GM23338 (cell line): ENCODE data around the gene RNF20.

Source experiments
- CREB1 ChIP-seq: fragments of 250-450 bp; sonication (Bioruptor Pico); IDR thresholded peaks from 2 replicates; pipeline ENCODE4 v1.5.0; 2020; ENCODE audit warnings: low read depth, mild to moderate bottlenecking, moderate library complexity
- EZH2 ChIP-seq: fragments of 200-600 bp; sonication (generic); IDR thresholded peaks from one replicate; pipeline ENCODE4 v1.8.0; 2017; ENCODE audit warnings: antibody characterized with exemption, mild to moderate bottlenecking, low read depth; ENCODE audit not compliant: unreplicated experiment
- EZH2phosphoT487 ChIP-seq: fragments of 200-600 bp; sonication (generic); IDR thresholded peaks from one replicate; pipeline ENCODE4 v1.8.1; 2018; ENCODE audit warnings: antibody characterized with exemption; ENCODE audit not compliant: unreplicated experiment
- NANOG ChIP-seq: IDR thresholded peaks from 2 replicates; pipeline ENCODE4 v1.6.1; 2016; ENCODE audit warnings: antibody characterized with exemption, borderline replicate concordance
- POLR2AphosphoS5 ChIP-seq: IDR thresholded peaks from 2 replicates; pipeline ENCODE4 v1.6.1; 2016; ENCODE audit warnings: antibody characterized with exemption, low read depth
- STAT1 ChIP-seq: IDR thresholded peaks from one replicate; pipeline ENCODE4 v1.6.1; 2016; ENCODE audit warnings: antibody characterized with exemption; ENCODE audit not compliant: unreplicated experiment
- ZNF114 ChIP-seq: fragments of 250-450 bp; sonication (Bioruptor Pico); IDR thresholded peaks from 2 replicates; pipeline ENCODE4 v1.5.0; 2020; ENCODE audit warnings: mild to moderate bottlenecking, moderate library complexity
- TF ChIP-seq, protein P1 (sequence below), 2 experiments: fragments of 200-600 bp in 1 of 2; sonication (generic) in 1 of 2; conservative IDR thresholded peaks; 2 replicates each; pipeline versions ENCODE4 v1.5.1 to v1.6.1; 2016 to 2017; ENCODE audit warnings: antibody characterized with exemption in 2 of 2, low read depth in 2 of 2, mild to moderate bottlenecking in 2 of 2, moderate library complexity in 1 of 2
- TF ChIP-seq, protein P2 (sequence below): IDR thresholded peaks from one replicate; pipeline ENCODE4 v1.6.1; 2018; ENCODE audit warnings: antibody characterized with exemption; ENCODE audit not compliant: unreplicated experiment
- TF ChIP-seq, protein P3 (sequence below): IDR thresholded peaks from 2 replicates; pipeline ENCODE4 v1.6.1; 2016; ENCODE audit warnings: antibody characterized with exemption
- TF ChIP-seq, protein P4 (sequence below): fragments of 250-450 bp; sonication (Bioruptor Pico); IDR thresholded peaks from 2 replicates; pipeline ENCODE4 v1.5.0; 2020; ENCODE audit warnings: mild to moderate bottlenecking, moderate library complexity

DNA sequence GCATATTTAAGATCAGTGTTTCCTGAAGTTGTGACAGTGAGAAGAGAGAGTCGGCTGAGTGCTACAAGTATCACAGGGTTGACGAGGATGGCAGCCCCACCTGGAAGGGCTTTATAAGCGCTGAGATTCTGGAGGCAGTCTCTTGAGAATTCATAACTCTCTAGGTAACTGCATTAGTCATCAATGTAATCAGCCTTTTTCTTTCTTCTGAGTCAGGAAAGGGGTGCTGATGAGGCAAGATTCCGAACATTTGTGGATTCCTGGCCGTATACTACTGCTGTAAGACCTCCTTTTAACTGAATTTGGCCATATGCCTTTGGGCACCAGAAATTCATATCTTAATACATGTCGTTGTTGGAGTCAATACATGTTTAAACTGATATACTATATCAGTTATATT is 6.6 kb upstream of the RNF20 start:
- TF ChIP-seq, protein P1, sequence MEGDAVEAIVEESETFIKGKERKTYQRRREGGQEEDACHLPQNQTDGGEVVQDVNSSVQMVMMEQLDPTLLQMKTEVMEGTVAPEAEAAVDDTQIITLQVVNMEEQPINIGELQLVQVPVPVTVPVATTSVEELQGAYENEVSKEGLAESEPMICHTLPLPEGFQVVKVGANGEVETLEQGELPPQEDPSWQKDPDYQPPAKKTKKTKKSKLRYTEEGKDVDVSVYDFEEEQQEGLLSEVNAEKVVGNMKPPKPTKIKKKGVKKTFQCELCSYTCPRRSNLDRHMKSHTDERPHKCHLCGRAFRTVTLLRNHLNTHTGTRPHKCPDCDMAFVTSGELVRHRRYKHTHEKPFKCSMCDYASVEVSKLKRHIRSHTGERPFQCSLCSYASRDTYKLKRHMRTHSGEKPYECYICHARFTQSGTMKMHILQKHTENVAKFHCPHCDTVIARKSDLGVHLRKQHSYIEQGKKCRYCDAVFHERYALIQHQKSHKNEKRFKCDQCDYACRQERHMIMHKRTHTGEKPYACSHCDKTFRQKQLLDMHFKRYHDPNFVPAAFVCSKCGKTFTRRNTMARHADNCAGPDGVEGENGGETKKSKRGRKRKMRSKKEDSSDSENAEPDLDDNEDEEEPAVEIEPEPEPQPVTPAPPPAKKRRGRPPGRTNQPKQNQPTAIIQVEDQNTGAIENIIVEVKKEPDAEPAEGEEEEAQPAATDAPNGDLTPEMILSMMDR (conservative IDR thresholded peaks at IDR 0.05; ENCODE audit: low read depth in 2 of 2) = no peak
- TF ChIP-seq, protein P2, sequence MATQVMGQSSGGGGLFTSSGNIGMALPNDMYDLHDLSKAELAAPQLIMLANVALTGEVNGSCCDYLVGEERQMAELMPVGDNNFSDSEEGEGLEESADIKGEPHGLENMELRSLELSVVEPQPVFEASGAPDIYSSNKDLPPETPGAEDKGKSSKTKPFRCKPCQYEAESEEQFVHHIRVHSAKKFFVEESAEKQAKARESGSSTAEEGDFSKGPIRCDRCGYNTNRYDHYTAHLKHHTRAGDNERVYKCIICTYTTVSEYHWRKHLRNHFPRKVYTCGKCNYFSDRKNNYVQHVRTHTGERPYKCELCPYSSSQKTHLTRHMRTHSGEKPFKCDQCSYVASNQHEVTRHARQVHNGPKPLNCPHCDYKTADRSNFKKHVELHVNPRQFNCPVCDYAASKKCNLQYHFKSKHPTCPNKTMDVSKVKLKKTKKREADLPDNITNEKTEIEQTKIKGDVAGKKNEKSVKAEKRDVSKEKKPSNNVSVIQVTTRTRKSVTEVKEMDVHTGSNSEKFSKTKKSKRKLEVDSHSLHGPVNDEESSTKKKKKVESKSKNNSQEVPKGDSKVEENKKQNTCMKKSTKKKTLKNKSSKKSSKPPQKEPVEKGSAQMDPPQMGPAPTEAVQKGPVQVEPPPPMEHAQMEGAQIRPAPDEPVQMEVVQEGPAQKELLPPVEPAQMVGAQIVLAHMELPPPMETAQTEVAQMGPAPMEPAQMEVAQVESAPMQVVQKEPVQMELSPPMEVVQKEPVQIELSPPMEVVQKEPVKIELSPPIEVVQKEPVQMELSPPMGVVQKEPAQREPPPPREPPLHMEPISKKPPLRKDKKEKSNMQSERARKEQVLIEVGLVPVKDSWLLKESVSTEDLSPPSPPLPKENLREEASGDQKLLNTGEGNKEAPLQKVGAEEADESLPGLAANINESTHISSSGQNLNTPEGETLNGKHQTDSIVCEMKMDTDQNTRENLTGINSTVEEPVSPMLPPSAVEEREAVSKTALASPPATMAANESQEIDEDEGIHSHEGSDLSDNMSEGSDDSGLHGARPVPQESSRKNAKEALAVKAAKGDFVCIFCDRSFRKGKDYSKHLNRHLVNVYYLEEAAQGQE = no peak
- TF ChIP-seq EZH2 = no peak
- no peak for TF ChIP-seq EZH2phosphoT487
- no peak for TF ChIP-seq POLR2AphosphoS5
- no peak for TF ChIP-seq ZNF114 (CRISPR knock-in tag)
- TF ChIP-seq, protein P3, sequence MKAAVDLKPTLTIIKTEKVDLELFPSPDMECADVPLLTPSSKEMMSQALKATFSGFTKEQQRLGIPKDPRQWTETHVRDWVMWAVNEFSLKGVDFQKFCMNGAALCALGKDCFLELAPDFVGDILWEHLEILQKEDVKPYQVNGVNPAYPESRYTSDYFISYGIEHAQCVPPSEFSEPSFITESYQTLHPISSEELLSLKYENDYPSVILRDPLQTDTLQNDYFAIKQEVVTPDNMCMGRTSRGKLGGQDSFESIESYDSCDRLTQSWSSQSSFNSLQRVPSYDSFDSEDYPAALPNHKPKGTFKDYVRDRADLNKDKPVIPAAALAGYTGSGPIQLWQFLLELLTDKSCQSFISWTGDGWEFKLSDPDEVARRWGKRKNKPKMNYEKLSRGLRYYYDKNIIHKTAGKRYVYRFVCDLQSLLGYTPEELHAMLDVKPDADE = no peak
- TF ChIP-seq NANOG = no peak
- TF ChIP-seq STAT1 = no peak
- TF ChIP-seq CREB1 (CRISPR knock-in tag) = no peak
- TF ChIP-seq, protein P4, sequence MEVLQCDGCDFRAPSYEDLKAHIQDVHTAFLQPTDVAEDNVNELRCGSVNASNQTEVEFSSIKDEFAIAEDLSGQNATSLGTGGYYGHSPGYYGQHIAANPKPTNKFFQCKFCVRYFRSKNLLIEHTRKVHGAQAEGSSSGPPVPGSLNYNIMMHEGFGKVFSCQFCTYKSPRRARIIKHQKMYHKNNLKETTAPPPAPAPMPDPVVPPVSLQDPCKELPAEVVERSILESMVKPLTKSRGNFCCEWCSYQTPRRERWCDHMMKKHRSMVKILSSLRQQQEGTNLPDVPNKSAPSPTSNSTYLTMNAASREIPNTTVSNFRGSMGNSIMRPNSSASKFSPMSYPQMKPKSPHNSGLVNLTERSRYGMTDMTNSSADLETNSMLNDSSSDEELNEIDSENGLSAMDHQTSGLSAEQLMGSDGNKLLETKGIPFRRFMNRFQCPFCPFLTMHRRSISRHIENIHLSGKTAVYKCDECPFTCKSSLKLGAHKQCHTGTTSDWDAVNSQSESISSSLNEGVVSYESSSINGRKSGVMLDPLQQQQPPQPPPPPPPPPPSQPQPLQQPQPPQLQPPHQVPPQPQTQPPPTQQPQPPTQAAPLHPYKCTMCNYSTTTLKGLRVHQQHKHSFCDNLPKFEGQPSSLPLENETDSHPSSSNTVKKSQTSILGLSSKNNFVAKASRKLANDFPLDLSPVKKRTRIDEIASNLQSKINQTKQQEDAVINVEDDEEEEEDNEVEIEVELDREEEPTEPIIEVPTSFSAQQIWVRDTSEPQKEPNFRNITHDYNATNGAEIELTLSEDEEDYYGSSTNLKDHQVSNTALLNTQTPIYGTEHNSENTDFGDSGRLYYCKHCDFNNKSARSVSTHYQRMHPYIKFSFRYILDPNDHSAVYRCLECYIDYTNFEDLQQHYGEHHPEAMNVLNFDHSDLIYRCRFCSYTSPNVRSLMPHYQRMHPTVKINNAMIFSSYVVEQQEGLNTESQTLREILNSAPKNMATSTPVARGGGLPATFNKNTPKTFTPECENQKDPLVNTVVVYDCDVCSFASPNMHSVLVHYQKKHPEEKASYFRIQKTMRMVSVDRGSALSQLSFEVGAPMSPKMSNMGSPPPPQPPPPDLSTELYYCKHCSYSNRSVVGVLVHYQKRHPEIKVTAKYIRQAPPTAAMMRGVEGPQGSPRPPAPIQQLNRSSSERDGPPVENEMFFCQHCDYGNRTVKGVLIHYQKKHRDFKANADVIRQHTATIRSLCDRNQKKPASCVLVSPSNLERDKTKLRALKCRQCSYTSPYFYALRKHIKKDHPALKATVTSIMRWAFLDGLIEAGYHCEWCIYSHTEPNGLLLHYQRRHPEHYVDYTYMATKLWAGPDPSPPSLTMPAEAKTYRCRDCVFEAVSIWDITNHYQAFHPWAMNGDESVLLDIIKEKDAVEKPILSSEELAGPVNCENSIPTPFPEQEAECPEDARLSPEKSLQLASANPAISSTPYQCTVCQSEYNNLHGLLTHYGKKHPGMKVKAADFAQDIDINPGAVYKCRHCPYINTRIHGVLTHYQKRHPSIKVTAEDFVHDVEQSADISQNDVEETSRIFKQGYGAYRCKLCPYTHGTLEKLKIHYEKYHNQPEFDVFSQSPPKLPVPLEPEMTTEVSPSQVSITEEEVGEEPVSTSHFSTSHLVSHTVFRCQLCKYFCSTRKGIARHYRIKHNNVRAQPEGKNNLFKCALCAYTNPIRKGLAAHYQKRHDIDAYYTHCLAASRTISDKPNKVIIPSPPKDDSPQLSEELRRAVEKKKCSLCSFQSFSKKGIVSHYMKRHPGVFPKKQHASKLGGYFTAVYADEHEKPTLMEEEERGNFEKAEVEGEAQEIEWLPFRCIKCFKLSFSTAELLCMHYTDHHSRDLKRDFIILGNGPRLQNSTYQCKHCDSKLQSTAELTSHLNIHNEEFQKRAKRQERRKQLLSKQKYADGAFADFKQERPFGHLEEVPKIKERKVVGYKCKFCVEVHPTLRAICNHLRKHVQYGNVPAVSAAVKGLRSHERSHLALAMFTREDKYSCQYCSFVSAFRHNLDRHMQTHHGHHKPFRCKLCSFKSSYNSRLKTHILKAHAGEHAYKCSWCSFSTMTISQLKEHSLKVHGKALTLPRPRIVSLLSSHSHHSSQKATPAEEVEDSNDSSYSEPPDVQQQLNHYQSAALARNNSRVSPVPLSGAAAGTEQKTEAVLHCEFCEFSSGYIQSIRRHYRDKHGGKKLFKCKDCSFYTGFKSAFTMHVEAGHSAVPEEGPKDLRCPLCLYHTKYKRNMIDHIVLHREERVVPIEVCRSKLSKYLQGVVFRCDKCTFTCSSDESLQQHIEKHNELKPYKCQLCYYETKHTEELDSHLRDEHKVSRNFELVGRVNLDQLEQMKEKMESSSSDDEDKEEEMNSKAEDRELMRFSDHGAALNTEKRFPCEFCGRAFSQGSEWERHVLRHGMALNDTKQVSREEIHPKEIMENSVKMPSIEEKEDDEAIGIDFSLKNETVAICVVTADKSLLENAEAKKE (CRISPR knock-in tag) = no peak
